IPS-18c (cell line): ENCODE data around the gene PAXX.

Experiments used
- H3K4me3 ChIP-seq: 2 replicates; pipeline ENCODE4 v1.7.0; 2013; ENCODE audit warnings: low read depth, mild to moderate bottlenecking, low read length, moderate library complexity; ENCODE audit not compliant: insufficient read depth
- H3K9me3 ChIP-seq: one replicate; pipeline ENCODE4 v1.6.1; 2013; ENCODE audit warnings: mild to moderate bottlenecking, low read length, moderate library complexity; ENCODE audit not compliant: control insufficient read depth, insufficient read depth

The PAXX gene

GRCh38 chr9:136951541-136952320 is 40.5 kb upstream of the PAXX start, which contains the start of gene LCN12:
LCN12 (plus strand) TSS chr9:136952273; CDS start chr9:136952328, 55 bp downstream.
- Histone ChIP-seq H3K4me3 (no peak within 1 kb of the TSS), H3K9me3 (no peaks in the 10 kb centered on the region)

- Histone ChIP-seq H3K4me3 (no peak overlapping the region), H3K9me3 (no peaks in the 10 kb centered on the region)
Observed at GRCh38 chr9:136952321-136952850, 39.8 kb upstream of the PAXX start.

- Histone ChIP-seq H3K9me3 (no peaks in the 10 kb centered on the region), H3K4me3 (no peak overlapping the region)
Observed at GRCh38 chr9:136952876-136953770, 39.1 kb upstream of the PAXX start.

GRCh38 chr9:136953771-136954269 is 38.4 kb upstream of the PAXX start:
- H3K4me3 ChIP-seq = no peak overlapping the region
- no peaks in the 10 kb centered on the region for H3K9me3 ChIP-seq

GRCh38 chr9:136954270-136955083 is 37.7 kb upstream of the PAXX start:
- Histone ChIP-seq H3K9me3 (no peaks in the 10 kb centered on the region), H3K4me3 (no peak overlapping the region)

- H3K9me3 ChIP-seq = no peaks in the 10 kb centered on the region
- H3K4me3 ChIP-seq = no peak overlapping the region
Observed at GRCh38 chr9:136955202-136955942, 36.9 kb upstream of the PAXX start.

- Histone ChIP-seq H3K9me3 (no peaks in the 10 kb centered on the region), H3K4me3 (no peak overlapping the region)
Observed at GRCh38 chr9:136955943-136956335, 36.3 kb upstream of the PAXX start.

GRCh38 chr9:136956604-136957003 is 35.6 kb upstream of the PAXX start:
- H3K9me3 ChIP-seq = no peaks in the 10 kb centered on the region

GRCh38 chr9:136957461-136957860 is 34.8 kb upstream of the PAXX start:
- H3K4me3 ChIP-seq = no peak overlapping the region
- no peaks in the 10 kb centered on the region for H3K9me3 ChIP-seq

More at GRCh38 chr9:136956604-136957003, 35.6 kb upstream of the PAXX start:
- H3K4me3 ChIP-seq = no peak overlapping the region

GRCh38 chr9:136957901-136958300 is 34.3 kb upstream of the PAXX start:
- Histone ChIP-seq H3K4me3 (no peak overlapping the region), H3K9me3 (no peaks in the 10 kb centered on the region)

GRCh38 chr9:136958473-136958872 is 33.7 kb upstream of the PAXX start:
- Histone ChIP-seq H3K9me3 (no peaks in the 10 kb centered on the region), H3K4me3 (no peak overlapping the region)

- no peaks in the 10 kb centered on the region for H3K9me3 ChIP-seq
- no peak overlapping the region for H3K4me3 ChIP-seq
Observed at GRCh38 chr9:136958898-136959850, 33.0 kb upstream of the PAXX start.

GRCh38 chr9:136960212-136960937 is 31.8 kb upstream of the PAXX start:
- no peaks in the 10 kb centered on the region for H3K9me3 ChIP-seq
- H3K4me3 ChIP-seq = no peak overlapping the region

- Histone ChIP-seq H3K4me3 (no peak overlapping the region), H3K9me3 (no peaks in the 10 kb centered on the region)
Observed at GRCh38 chr9:136960938-136961275, 31.3 kb upstream of the PAXX start.
